Prostate gland (tissue), 2 donors: Measurements from ENCODE around the gene C9orf50. TPM values are rescaled to one million over a fixed set of nuclear protein-coding genes. Genes with fewer than 3 reads are reported as not detected.

Experiments
- DNase-seq: peaks from one replicate; pipeline ENCODE4 v3.0.0-alpha.2; 2019; ENCODE audit warnings: low spot score
- H3K27ac ChIP-seq, 2 donors: fragments of 200-600 bp; sonication (generic); 2 replicates each; pipeline ENCODE4 v1.5.1; 2017 to 2019
- H3K27me3 ChIP-seq: fragments of 200-600 bp; sonication (generic); replicated peaks from 2 replicates; pipeline ENCODE4 v1.5.1; 2019; ENCODE audit not compliant: insufficient read depth
- H3K36me3 ChIP-seq, 2 donors: fragments of 200-600 bp; sonication (generic); 1 replicate in 1 of 2; 2 replicates in 1 of 2; pipeline versions ENCODE4 v1.5.1 to v1.8.1; 2017 to 2019
- H3K4me1 ChIP-seq: fragments of 200-600 bp; sonication (generic); replicated peaks from 2 replicates; pipeline ENCODE4 v1.5.1; 2019
- H3K4me3 ChIP-seq, 2 donors: fragments of 200-600 bp; sonication (generic); 2 replicates each; pipeline ENCODE4 v1.5.1; 2017 to 2019
- H3K9me3 ChIP-seq: fragments of 200-600 bp; sonication (generic); 2 replicates; pipeline ENCODE4 v1.5.1; 2017
- CTCF ChIP-seq, 4 experiments: fragments of 200-600 bp in 2 of 4; fragments of 450-650 bp in 2 of 4; sonication (generic) in 2 of 4; IDR thresholded peaks; 1 replicate in 3 of 4; 2 replicates in 1 of 4; pipeline ENCODE4 v1.5.1; 2016 to 2019; ENCODE audit warnings: antibody characterized with exemption in 4 of 4, mild to moderate bottlenecking in 2 of 4, moderate library complexity in 2 of 4
- POLR2A ChIP-seq: fragments of 450-650 bp; IDR thresholded peaks from one replicate; pipeline ENCODE4 v1.6.1; 2016; ENCODE audit warnings: antibody characterized with exemption, mild to moderate bottlenecking
- POLR2AphosphoS5 ChIP-seq: sonication (generic); formaldehyde crosslinking; IDR thresholded peaks from one replicate; pipeline ENCODE4 v1.6.1; 2017; ENCODE audit warnings: antibody characterized with exemption
- WGBS: methylation state at CpG from one replicate; pipeline ENCODE4 v1.1.5; 2018; 5-methylcytosine and 5-hydroxymethylcytosine counted together
- intact Hi-C: fragments of 100-400 bp; cut with DNase I; formaldehyde crosslinking; loops from one replicate; pipeline ENCODE4 v1.14.2; 2022
- total RNA-seq, 2 donors: library from RNA; depleted of rRNA; stranded (reverse); fragments of >200 nt; gene quantifications; one replicate each; pipeline ENCODE4 v1.1.0, GENCODE V29; 2016

C9orf50 gene
- total RNA-seq, 2 donors from 2014 or later, result not detected

GRCh38 chr9:129580211-129580915, 40.5 kb downstream of the C9orf50 start:
- Histone ChIP-seq H3K4me1 (no peaks in the 10 kb centered on the region), H3K4me3 (no peak overlapping the region), H3K27ac (no peak overlapping the region), H3K9me3 (no peaks in the 10 kb centered on the region), H3K36me3 (no peaks in the 10 kb centered on the region), H3K27me3 (no peaks in the 10 kb centered on the region)
- TF ChIP-seq POLR2A (no peak), POLR2AphosphoS5 (no peak), CTCF (IDR thresholded peaks at IDR 0.05) (no peak)
- intact Hi-C loops, result no loop called here
- no peak for DNase-seq
- 84% methylated on average over 11 of the region's 11 CpGs for WGBS

- intact Hi-C loops, result no loop called here
- H3K4me1 ChIP-seq, result no peaks in the 10 kb centered on the region
- DNase-seq, result no peak
- H3K36me3 ChIP-seq, result no peaks in the 10 kb centered on the region
- no peak overlapping the region for H3K27ac ChIP-seq
- H3K9me3 ChIP-seq, result no peaks in the 10 kb centered on the region
- 90% methylated on average over 3 of the region's 3 CpGs for WGBS
- no peaks in the 10 kb centered on the region for H3K27me3 ChIP-seq
- TF ChIP-seq CTCF (IDR thresholded peaks at IDR 0.05) (no peak), POLR2A (no peak), POLR2AphosphoS5 (no peak)
- no peak overlapping the region for H3K4me3 ChIP-seq
These were observed 41.6 kb downstream of the C9orf50 start for GRCh38 chr9:129579294-129579693.

GRCh38 chr9:129576546-129577543, 44.1 kb downstream of the C9orf50 start:
- Histone ChIP-seq H3K4me1 (no peaks in the 10 kb centered on the region), H3K9me3 (no peaks in the 10 kb centered on the region), H3K36me3 (no peaks in the 10 kb centered on the region), H3K27me3 (no peaks in the 10 kb centered on the region), H3K27ac (no peak overlapping the region), H3K4me3 (no peak overlapping the region)
- no peak for DNase-seq
- 79% methylated on average over 28 of the region's 34 CpGs for WGBS
- no peak for TF ChIP-seq POLR2A
- no peak for TF ChIP-seq POLR2AphosphoS5
- no peak for TF ChIP-seq CTCF (IDR thresholded peaks at IDR 0.05)
- intact Hi-C loops, result no loop called here

GRCh38 chr9:129575818-129576217, 45.1 kb downstream of the C9orf50 start:
- 63% methylated on average over 9 of the region's 9 CpGs for WGBS
- Histone ChIP-seq H3K27me3 (no peaks in the 10 kb centered on the region), H3K4me1 (no peaks in the 10 kb centered on the region), H3K27ac (peak overlapping the region in 1 of 2 donors; percentile 20), H3K4me3 (no peak overlapping the region), H3K36me3 (no peaks in the 10 kb centered on the region), H3K9me3 (no peaks in the 10 kb centered on the region)
- intact Hi-C loops, result no loop called here
- no peak for DNase-seq
- TF ChIP-seq CTCF (IDR thresholded peaks at IDR 0.05) (no peak), POLR2AphosphoS5 (no peak), POLR2A (no peak)
